DOHH2 (cell line): ENCODE data around the gene PREX1.

Experiments
- CTCF ChIP-seq: fragments of 200-600 bp; sonication (generic); IDR thresholded peaks from one replicate; pipeline ENCODE4 v1.5.1; 2014; ENCODE audit warnings: antibody characterized with exemption, mild to moderate bottlenecking, low read depth, low read length; ENCODE audit not compliant: poor library complexity, severe bottlenecking
- EZH2phosphoT487 ChIP-seq: fragments of 200-600 bp; sonication (generic); IDR thresholded peaks from 2 replicates; pipeline ENCODE4 v1.6.1; 2017; ENCODE audit warnings: borderline replicate concordance, mild to moderate bottlenecking, antibody characterized with exemption, low read length, moderate library complexity, mixed read lengths

GRCh38 chr20:48716541-48716940 is 111.3 kb downstream of the PREX1 start:
- TF ChIP-seq CTCF (no peak), EZH2phosphoT487 (no peak)
